ENCODE measurements around the gene CALCOCO1. TPM values are rescaled to one million over a fixed set of nuclear protein-coding genes. Genes with fewer than 3 reads are reported as not detected.

CALCOCO1 gene
- total and polyA plus RNA-seq, 2 of the 13 experiments (the other 11 are each of a cell fraction or from before 2014, with no cell fraction given), result 7.7 to 47.7 TPM

- TF ChIP-seq, protein P1, sequence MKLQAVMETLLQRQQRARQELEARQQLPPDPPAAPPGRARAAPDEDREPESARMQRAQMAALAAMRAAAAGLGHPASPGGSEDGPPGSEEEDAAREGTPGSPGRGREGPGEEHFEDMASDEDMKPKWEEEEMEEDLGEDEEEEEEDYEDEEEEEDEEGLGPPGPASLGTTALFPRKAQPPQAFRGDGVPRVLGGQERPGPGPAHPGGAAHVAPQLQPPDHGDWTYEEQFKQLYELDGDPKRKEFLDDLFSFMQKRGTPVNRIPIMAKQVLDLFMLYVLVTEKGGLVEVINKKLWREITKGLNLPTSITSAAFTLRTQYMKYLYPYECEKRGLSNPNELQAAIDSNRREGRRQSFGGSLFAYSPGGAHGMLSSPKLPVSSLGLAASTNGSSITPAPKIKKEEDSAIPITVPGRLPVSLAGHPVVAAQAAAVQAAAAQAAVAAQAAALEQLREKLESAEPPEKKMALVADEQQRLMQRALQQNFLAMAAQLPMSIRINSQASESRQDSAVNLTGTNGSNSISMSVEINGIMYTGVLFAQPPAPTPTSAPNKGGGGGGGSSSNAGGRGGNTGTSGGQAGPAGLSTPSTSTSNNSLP (IDR thresholded peaks at IDR 0.05; ENCODE audit: low read depth, low read length), result 0 out of 2 replicates have a peak, but pooled peaks have one; percentile 40
- TF ChIP-seq, protein P2, sequence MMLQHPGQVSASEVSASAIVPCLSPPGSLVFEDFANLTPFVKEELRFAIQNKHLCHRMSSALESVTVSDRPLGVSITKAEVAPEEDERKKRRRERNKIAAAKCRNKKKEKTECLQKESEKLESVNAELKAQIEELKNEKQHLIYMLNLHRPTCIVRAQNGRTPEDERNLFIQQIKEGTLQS (CRISPR knock-in tag; IDR thresholded peaks at IDR 0.05), result no peak
- TF ChIP-seq KLF15 (CRISPR knock-in tag; IDR thresholded peaks at IDR 0.05; ENCODE audit: borderline replicate concordance) (no peak), TBL1XR1 (IDR thresholded peaks at IDR 0.05; ENCODE audit: borderline replicate concordance, low read length, partially characterized antibody) (no peak), GABPB1 (CRISPR knock-in tag; IDR thresholded peaks at IDR 0.05) (peak; percentile 44; the same call in 1 of the 2 replicates), DR1 (CRISPR knock-in tag; IDR thresholded peaks at IDR 0.05) (no peak), HMGA1 (CRISPR knock-in tag; conservative IDR thresholded peaks at IDR 0.05) (no peak), KDM6A (CRISPR knock-in tag; IDR thresholded peaks at IDR 0.05; ENCODE audit: low read depth) (no peak), SUZ12 (IDR thresholded peaks at IDR 0.05; ENCODE audit: low read depth, low read length) (no peak), RNF219 (CRISPR knock-in tag; IDR thresholded peaks at IDR 0.05) (no peak), MTA3 (CRISPR knock-in tag; IDR thresholded peaks at IDR 0.05) (no peak), ETV6 (CRISPR knock-in tag; conservative IDR thresholded peaks at IDR 0.05) (no peak), RFX5 (IDR thresholded peaks at IDR 0.05; ENCODE audit: low read depth, low read length) (no peak), HDAC2 (CRISPR knock-in tag; IDR thresholded peaks at IDR 0.05) (0 out of 2 replicates have a peak, but pooled peaks have one; percentile 38), ZNF292 (CRISPR knock-in tag; IDR thresholded peaks at IDR 0.05; ENCODE audit: borderline replicate concordance, low read depth) (0 out of 2 replicates have a peak, but pooled peaks have one; percentile 27)
- TF ChIP-seq, protein P3, sequence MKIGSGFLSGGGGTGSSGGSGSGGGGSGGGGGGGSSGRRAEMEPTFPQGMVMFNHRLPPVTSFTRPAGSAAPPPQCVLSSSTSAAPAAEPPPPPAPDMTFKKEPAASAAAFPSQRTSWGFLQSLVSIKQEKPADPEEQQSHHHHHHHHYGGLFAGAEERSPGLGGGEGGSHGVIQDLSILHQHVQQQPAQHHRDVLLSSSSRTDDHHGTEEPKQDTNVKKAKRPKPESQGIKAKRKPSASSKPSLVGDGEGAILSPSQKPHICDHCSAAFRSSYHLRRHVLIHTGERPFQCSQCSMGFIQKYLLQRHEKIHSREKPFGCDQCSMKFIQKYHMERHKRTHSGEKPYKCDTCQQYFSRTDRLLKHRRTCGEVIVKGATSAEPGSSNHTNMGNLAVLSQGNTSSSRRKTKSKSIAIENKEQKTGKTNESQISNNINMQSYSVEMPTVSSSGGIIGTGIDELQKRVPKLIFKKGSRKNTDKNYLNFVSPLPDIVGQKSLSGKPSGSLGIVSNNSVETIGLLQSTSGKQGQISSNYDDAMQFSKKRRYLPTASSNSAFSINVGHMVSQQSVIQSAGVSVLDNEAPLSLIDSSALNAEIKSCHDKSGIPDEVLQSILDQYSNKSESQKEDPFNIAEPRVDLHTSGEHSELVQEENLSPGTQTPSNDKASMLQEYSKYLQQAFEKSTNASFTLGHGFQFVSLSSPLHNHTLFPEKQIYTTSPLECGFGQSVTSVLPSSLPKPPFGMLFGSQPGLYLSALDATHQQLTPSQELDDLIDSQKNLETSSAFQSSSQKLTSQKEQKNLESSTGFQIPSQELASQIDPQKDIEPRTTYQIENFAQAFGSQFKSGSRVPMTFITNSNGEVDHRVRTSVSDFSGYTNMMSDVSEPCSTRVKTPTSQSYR (CRISPR knock-in tag; IDR thresholded peaks at IDR 0.05; ENCODE audit: borderline replicate concordance), result 0 out of 2 replicates have a peak, but pooled peaks have one; percentile 30
- TF ChIP-seq, protein P4, sequence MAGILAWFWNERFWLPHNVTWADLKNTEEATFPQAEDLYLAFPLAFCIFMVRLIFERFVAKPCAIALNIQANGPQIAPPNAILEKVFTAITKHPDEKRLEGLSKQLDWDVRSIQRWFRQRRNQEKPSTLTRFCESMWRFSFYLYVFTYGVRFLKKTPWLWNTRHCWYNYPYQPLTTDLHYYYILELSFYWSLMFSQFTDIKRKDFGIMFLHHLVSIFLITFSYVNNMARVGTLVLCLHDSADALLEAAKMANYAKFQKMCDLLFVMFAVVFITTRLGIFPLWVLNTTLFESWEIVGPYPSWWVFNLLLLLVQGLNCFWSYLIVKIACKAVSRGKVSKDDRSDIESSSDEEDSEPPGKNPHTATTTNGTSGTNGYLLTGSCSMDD (CRISPR knock-in tag; IDR thresholded peaks at IDR 0.05), result no peak
Observed at GRCh38 chr12:53746592-53747092, 19.4 kb upstream of the CALCOCO1 start (continued).

All from HepG2 (cell line).